ENCODE data around the gene MRPS35.
"Not testable (repeated sequence)": the region's sequence is repeated elsewhere in the genome, so short reads cannot be mapped to it uniquely, and the experiment has no call there.

GRCh38 chr12:27745734-27746133 lies 35.1 kb downstream of the MRPS35 start:
- not testable (repeated sequence) for TF ChIP-seq CTCF, POLR2A (IDR thresholded peaks at IDR 0.05)
